GM18519 (cell line): ENCODE data around the gene SENP1.

Source experiments
- ATAC-seq: cut with Tn5 transposase; IDR thresholded peaks from one replicate; pipeline ENCODE4 v1.9.1; 2021; ENCODE audit warnings: mild to moderate bottlenecking, moderate library complexity; ENCODE audit not compliant: unreplicated experiment, low FRiP score

SENP1 gene

GRCh38 chr12:48022180-48022521, 83.7 kb downstream of the SENP1 start:
- ATAC-seq: no peak

- no peak for ATAC-seq
Observed at GRCh38 chr12:48021485-48022179, 84.2 kb downstream of the SENP1 start.

GRCh38 chr12:48019639-48020265, 86.1 kb downstream of the SENP1 start:
- ATAC-seq: no peak

- ATAC-seq: no peak
Observed at GRCh38 chr12:48018618-48018995, 87.3 kb downstream of the SENP1 start.

GRCh38 chr12:48017921-48018617, 87.8 kb downstream of the SENP1 start:
- no peak for ATAC-seq

- no peak for ATAC-seq
Observed at GRCh38 chr12:48017496-48017895, 88.4 kb downstream of the SENP1 start.

DNA sequence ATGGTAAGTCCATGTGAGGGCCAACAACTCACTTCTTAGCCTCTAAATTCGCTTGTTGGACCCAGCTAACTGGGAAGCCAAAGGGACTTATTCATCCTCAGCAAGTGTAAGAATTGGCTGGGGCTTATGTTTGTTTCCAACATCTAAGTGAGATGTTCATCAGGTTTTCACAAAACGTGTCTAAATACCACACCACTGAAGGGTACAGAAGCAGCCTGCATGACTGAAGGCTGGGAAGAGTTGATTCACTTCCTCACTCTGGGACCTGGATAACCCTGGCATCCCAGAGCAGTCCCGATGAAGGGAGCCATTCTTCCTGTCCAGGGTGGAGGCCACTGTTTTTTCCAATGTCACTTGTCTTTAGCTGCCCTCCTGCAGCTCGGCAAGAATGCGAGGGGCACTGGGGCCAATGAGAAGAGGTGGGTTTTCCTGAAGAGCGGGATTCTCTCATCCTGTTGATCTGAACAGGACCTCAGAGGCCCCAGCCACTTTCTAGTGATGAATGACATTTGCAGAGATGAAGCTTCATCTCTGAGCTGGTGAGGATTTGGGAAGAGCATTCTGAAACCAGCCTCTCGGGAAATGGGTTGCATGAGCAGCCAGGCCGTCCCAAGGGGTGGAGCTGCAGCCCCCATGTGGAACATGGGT, 89.4 kb downstream of the SENP1 start:
- ATAC-seq: no peak

DNA sequence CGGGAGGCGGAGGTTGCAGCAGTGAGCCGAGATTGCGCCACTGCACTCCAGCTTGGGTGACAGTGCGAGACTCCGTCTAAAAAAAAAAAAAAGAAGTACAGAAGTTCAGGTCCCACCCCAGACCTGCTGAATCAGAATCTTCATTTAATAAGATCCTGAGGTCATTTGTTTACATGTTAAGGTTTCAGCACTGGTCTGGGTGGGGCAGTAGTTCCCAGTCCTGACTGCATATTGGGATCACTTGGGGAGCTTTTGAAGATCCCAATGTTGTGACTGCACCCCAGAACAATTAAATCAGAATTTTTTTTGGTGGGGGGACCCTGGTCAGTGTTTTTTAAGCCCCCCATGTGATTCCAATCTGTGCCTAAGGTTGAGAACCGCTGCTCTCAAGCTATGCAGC, 89.9 kb downstream of the SENP1 start:
- ATAC-seq: no peak

DNA sequence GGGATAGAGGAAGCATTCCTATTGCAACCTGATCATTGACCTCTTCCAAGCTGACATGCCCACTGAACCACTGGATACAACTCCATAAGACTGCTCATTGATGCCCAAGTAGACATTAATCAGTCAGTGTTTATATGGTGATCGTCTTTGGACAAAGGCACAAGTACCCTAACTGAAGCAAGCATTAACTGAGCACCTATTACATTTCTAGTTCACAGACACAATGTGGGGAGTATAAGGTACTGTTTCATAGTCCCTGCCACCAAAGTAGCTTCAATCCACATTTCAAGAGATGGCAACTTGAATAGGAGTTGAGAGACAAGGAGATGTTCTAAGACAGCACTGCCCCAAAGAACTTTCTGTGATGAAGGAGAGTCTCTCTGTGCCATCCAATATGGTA, 90.8 kb downstream of the SENP1 start:
- ATAC-seq: no peak

GRCh38 chr12:48013287-48013686, 92.6 kb downstream of the SENP1 start:
- ATAC-seq: no peak

- ATAC-seq: no peak
Observed at GRCh38 chr12:48012070-48012469, 93.8 kb downstream of the SENP1 start.

- ATAC-seq: no peak
Observed at GRCh38 chr12:48010366-48010970, 95.4 kb downstream of the SENP1 start.

DNA sequence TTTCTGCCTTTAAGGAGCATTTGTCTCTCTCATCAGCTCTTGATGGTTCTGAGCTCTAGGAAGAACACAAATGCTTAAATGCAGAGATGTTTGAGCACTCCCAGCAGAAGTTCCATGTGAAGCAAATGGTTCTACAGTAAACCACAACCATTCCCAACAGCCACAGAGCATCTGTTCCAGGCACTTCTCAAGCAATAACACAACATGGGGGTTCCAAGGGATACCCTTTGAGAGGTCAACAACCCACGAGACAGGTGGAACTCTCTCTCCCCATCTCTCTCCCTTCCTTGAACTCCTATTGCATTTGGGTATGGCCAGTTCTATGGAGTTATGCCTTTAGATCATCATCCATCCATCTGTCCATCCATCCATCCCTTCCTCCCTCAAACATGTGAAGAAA, 96.4 kb downstream of the SENP1 start:
- no peak for ATAC-seq

- no peak for ATAC-seq
Observed at GRCh38 chr12:48008950-48009349, 96.9 kb downstream of the SENP1 start.

DNA sequence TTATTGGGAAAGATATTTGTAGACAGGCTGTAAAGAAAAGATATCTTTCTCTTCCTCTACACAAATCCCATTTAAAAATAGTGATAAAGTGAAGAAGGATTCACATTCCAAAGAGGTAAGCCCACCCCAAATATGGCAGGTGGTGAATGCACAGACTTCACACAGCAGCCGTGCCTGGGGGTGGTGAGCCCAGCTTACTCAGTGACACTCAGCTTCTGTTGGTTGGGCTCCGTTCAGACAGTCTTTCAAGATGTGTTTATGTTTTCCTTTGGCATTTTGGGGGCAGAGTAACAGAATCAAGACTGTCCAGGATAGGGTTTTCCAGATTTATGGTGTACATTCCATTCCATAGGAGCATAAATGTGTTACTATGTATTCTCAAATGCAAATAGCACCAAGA, 97.5 kb downstream of the SENP1 start:
- no peak for ATAC-seq

DNA sequence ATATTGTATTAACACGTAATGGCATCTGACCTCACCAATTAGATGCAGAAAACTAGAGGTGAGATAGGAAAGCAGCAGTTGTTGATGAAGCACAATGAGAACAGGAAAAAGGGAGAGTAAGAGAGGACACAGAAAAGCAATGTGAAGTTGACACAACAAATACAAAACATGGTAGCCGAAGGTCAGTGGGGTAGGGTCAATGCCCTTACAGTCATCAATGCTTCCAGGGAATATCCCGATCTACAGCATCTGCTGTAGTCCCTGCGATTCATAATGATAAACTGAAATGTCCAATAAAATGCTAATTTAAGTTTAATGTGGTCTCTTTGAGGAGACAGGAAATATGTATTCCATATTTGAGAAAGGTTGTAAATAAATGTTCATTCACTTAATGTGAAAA, 98.7 kb downstream of the SENP1 start:
- ATAC-seq: no peak

GRCh38 chr12:48005750-48006021, 100.2 kb downstream of the SENP1 start:
- no peak for ATAC-seq

DNA sequence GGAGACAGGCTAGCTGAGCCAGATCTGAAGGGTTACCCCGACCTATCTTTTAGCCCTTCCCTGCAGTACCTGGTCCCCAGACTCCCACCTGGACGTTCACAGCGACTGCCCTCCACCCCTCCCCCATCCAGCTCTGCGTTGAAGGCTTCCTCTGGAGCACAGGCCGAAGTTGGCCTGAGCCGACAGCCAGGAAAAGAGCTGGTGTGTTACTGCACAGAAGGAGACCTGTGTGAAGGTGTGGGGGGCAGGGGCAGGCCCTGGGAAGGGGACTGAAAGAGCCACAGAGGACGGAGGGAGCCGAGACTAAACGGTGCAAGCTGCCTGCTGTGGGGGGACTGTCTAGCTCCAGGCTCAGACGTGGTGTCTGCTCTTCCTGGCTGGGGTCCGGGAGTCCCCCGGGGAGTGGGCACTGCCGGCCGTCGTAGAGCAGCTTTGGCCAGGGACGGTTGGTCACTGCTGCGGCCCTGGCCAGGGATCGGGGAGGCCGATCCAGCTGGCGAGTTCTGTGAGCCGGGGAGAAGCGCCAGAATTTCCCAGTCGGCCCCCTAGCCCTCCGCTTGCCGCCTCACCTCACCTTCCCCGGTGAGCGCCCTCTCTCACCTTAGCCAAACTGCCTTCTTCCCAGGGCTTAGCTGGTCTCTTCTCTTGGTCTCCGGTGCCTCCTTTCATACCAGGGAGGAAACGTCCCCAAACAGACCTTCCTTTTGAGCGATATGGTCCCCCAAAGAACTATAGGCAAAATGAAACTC, 100.7 kb downstream of the SENP1 start:
- no peak for ATAC-seq

DNA sequence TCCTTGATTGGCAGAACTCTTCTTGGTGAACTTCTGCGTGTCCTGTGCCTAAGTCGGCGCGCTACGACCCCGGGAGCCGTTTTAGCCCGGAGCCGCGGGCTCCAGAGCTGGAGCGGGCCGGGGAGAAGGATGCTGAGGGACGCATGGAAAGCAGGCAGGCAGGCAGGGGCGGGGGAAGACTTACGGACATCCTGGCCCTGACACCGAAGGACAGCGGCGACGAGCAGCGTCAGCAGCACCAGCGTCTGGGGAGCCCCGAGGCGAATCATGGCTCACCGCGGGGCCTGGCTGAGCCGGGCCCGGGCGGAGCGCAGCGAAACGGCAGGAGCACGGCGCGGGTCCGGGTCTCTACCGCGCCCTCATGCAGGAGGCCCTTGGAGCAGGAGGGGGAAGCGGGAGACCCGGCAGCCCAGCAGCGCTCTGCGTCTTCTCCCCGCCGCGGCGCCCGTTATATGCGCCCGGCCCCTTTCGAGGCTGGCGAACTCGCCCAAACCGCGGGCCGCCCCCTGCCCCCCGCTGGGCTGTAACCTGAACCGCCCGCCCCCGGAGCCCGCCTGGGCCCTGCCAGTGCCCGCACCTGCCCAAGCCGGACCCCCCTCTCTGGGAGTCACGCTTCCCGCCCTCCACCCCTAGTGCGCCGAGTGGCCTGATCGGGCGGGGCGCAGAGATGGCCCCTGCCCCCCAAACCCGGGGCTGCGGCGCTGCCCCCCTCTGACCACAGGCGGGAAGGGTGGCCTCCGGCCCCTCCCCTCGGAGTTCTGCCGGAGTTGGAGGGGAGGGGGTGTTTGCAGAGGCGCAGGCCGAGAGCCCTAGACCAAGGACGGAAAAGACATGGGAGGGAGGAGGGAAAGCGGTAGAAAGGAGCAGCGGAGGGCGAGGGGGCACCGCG, 101.6 kb downstream of the SENP1 start, which contains the start of gene COL2A1:
Gene COL2A1 (minus strand): TSS at position 424 of the 889 bp plus-strand sequence. CDS start 155 bp downstream, at position 269.
- no peak for ATAC-seq
